Activated T-helper 1 cell treated with anti-CD3 and anti-CD28 coated beads, Interleukin-12 subunit alpha, Interleukin-12 subunit beta, Interleukin-2, Interleukin-4 antibody, amounts not matched to agents 30 ng/mL and 10 ng/mL and 1 ng/mL, durations not matched to agents 14 hours and 24 hours and 36 hours (primary cell): Measurements from ENCODE around the gene QSER1. TPM values are rescaled to one million over a fixed set of nuclear protein-coding genes. Genes with fewer than 3 reads are reported as not detected.
A peak's percentile ranks its signal among the peaks of the same experiment; 100 is the strongest.
"Not testable (repeated sequence)": the region's sequence is repeated elsewhere in the genome, so short reads cannot be mapped to it uniquely, and the experiment has no call there.

Source experiments
- DNase-seq: peaks from one replicate; pipeline ENCODE4 v3.0.0; 2021; ENCODE audit warnings: low spot score
- H3K27ac Mint-ChIP-seq: one replicate; pipeline ENCODE4 v1.8.0; 2021; ENCODE audit warnings: mild to moderate bottlenecking, mixed read lengths
- H3K27me3 Mint-ChIP-seq: one replicate; pipeline ENCODE4 v1.8.0; 2022; ENCODE audit warnings: mild to moderate bottlenecking, moderate library complexity, mixed read lengths; ENCODE audit not compliant: insufficient read depth
- H3K36me3 Mint-ChIP-seq: one replicate; pipeline ENCODE4 v1.8.0; 2021; ENCODE audit warnings: low read depth, mixed read lengths
- H3K4me1 Mint-ChIP-seq: one replicate; pipeline ENCODE4 v1.8.0; 2021; ENCODE audit warnings: low read depth, mixed read lengths
- H3K4me3 Mint-ChIP-seq: one replicate; pipeline ENCODE4 v1.8.0; 2021; ENCODE audit warnings: mild to moderate bottlenecking, moderate library complexity, mixed read lengths
- H3K9me3 Mint-ChIP-seq: one replicate; pipeline ENCODE4 v1.8.0; 2021; ENCODE audit warnings: mixed read lengths
- intact Hi-C: fragments of 100-400 bp; cut with micrococcal nuclease; formaldehyde crosslinking; loops from one replicate; pipeline ENCODE4 v1.15.1; 2024
- total RNA-seq: library from RNA; stranded (reverse); gene quantifications from 2 replicates; pipeline ENCODE4 v1.2.3, GENCODE V29; 2022

Gene QSER1
- total RNA-seq, result 15.1 and 17.6 TPM in 2 replicates

- peaks cover 31% of the 10 kb centered on the region for H3K4me1 Mint-ChIP-seq
- peaks cover 14% of the 10 kb centered on the region for H3K27me3 Mint-ChIP-seq
- H3K27ac Mint-ChIP-seq, result peak within 1 kb of the TSS; percentile 94
- DNase-seq, result peak; percentile 52
- no peaks in the 10 kb centered on the region for H3K9me3 Mint-ChIP-seq
- no peaks in the 10 kb centered on the region for H3K36me3 Mint-ChIP-seq
- intact Hi-C loops, result loop anchor here (1.0 to 10.0 kb wide), 11 partner anchors 64 to 1542 kb away; partner anchors contain the start of genes CAPRIN1, CAT, CSTF3 and EIF3M
- H3K4me3 Mint-ChIP-seq, result peak within 1 kb of the TSS; percentile 94
Measured at GRCh38 chr11:32892355-32893092, at the start of gene QSER1. Gene QSER1 (plus strand): TSS chr11:32892811. CDS start chr11:32893126, 315 bp downstream.

GRCh38 chr11:32843544-32843943, 49.1 kb upstream of the QSER1 start:
- H3K9me3 Mint-ChIP-seq, result no peaks in the 10 kb centered on the region
- intact Hi-C loops, result no loop called here
- H3K4me3 Mint-ChIP-seq, result no peak overlapping the region
- H3K27ac Mint-ChIP-seq, result no peak overlapping the region
- no peak for DNase-seq
- H3K27me3 Mint-ChIP-seq, result peaks cover 4% of the 10 kb centered on the region
- no peaks in the 10 kb centered on the region for H3K4me1 Mint-ChIP-seq
- H3K36me3 Mint-ChIP-seq, result no peaks in the 10 kb centered on the region

DNA sequence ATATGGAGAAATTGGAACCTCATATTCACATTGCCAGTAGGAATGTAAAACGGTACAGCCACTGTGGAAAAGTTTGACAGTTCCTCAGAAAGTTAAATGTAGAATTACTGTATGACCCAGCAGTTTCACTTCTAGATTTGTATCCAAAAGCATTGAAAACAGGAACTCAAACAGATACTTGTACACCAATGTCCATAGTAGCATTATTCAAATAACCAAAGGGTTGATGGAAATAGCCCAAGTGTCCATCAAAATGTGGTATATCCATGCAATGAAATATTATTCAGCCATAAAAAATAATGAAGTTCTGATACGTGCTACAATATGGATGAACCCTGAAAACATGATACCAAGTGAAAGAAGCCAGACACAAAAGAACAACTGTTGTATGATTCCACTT, 45.1 kb upstream of the QSER1 start:
- H3K27me3 Mint-ChIP-seq, result peaks cover 11% of the 10 kb centered on the region
- no peak for DNase-seq
- peaks cover 6% of the 10 kb centered on the region for H3K4me1 Mint-ChIP-seq
- H3K36me3 Mint-ChIP-seq, result no peaks in the 10 kb centered on the region
- H3K4me3 Mint-ChIP-seq, result no peak overlapping the region
- no peak overlapping the region for H3K27ac Mint-ChIP-seq
- no peaks in the 10 kb centered on the region for H3K9me3 Mint-ChIP-seq
- intact Hi-C loops, result no loop called here

- H3K4me3 Mint-ChIP-seq, result no peak overlapping the region
- peaks cover 7% of the 10 kb centered on the region for H3K4me1 Mint-ChIP-seq
- H3K27ac Mint-ChIP-seq, result no peak overlapping the region
- no peaks in the 10 kb centered on the region for H3K9me3 Mint-ChIP-seq
- no peaks in the 10 kb centered on the region for H3K36me3 Mint-ChIP-seq
- peaks cover 13% of the 10 kb centered on the region for H3K27me3 Mint-ChIP-seq
- no peak for DNase-seq
- intact Hi-C loops, result no loop called here
Measured at GRCh38 chr11:32849761-32850160, 42.9 kb upstream of the QSER1 start.

GRCh38 chr11:32851251-32851650, 41.4 kb upstream of the QSER1 start:
- H3K27me3 Mint-ChIP-seq, result peaks cover 13% of the 10 kb centered on the region
- H3K9me3 Mint-ChIP-seq, result no peaks in the 10 kb centered on the region
- H3K36me3 Mint-ChIP-seq, result no peaks in the 10 kb centered on the region
- intact Hi-C loops, result no loop called here
- H3K4me3 Mint-ChIP-seq, result no peak overlapping the region
- peaks cover 7% of the 10 kb centered on the region for H3K4me1 Mint-ChIP-seq
- DNase-seq, result no peak
- H3K27ac Mint-ChIP-seq, result no peak overlapping the region

- peaks cover 9% of the 10 kb centered on the region for H3K27me3 Mint-ChIP-seq
- H3K36me3 Mint-ChIP-seq, result no peaks in the 10 kb centered on the region
- no peak overlapping the region for H3K27ac Mint-ChIP-seq
Measured at GRCh38 chr11:32852207-32852606, 40.4 kb upstream of the QSER1 start.

DNA sequence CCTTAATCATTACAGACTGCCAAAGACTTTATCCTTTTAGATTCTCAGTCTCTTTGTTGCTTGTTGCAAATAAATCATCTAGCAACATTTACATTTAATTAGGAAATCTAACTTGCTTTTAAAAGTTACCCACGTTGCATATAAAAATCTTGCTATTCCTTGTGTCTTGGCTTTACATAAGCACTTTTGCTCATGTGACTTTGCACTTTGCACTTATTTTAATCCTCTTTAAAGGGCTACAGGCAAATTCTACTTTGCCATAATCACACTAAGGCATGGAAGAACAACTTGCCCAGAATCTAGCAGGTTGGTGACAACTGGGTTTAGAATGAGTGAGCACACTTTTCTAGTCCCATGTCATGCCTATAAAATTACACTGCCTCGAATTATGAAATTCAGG, 37.0 kb upstream of the QSER1 start:
- Mint-ChIP-seq H3K9me3 (no peaks in the 10 kb centered on the region), H3K27me3 (peaks cover 9% of the 10 kb centered on the region), H3K27ac (no peak overlapping the region), H3K4me3 (no peak overlapping the region), H3K4me1 (peaks cover 7% of the 10 kb centered on the region), H3K36me3 (no peaks in the 10 kb centered on the region)
- intact Hi-C loops, result no loop called here
- no peak for DNase-seq

More at GRCh38 chr11:32852207-32852606, 40.4 kb upstream of the QSER1 start:
- Mint-ChIP-seq H3K4me1 (peaks cover 7% of the 10 kb centered on the region), H3K9me3 (no peaks in the 10 kb centered on the region), H3K4me3 (no peak overlapping the region)
- intact Hi-C loops, result no loop called here
- no peak for DNase-seq

DNA sequence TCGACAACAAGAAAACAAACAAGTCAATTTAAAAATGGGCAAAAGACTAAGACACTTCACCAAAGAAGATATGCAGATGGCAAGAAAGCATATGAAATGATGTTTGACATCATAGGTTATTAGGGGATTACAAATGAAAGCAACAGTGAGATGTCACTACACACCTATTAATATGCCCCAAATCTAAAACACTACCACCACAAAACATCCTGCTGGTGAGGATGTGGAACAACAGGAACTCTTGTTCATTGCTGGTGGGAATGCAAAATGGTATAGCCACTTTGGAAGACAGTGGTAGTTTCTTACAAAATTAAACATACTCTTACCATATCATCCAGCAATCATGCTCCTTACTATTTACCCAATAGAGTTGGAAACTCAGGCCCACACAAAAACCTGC, 33.9 kb upstream of the QSER1 start:
- Mint-ChIP-seq H3K9me3 (no peaks in the 10 kb centered on the region), H3K27me3 (peaks cover 3% of the 10 kb centered on the region), H3K36me3 (no peaks in the 10 kb centered on the region), H3K27ac (no peak overlapping the region), H3K4me1 (no peaks in the 10 kb centered on the region), H3K4me3 (no peak overlapping the region)
- intact Hi-C loops, result no loop called here
- no peak for DNase-seq

DNA sequence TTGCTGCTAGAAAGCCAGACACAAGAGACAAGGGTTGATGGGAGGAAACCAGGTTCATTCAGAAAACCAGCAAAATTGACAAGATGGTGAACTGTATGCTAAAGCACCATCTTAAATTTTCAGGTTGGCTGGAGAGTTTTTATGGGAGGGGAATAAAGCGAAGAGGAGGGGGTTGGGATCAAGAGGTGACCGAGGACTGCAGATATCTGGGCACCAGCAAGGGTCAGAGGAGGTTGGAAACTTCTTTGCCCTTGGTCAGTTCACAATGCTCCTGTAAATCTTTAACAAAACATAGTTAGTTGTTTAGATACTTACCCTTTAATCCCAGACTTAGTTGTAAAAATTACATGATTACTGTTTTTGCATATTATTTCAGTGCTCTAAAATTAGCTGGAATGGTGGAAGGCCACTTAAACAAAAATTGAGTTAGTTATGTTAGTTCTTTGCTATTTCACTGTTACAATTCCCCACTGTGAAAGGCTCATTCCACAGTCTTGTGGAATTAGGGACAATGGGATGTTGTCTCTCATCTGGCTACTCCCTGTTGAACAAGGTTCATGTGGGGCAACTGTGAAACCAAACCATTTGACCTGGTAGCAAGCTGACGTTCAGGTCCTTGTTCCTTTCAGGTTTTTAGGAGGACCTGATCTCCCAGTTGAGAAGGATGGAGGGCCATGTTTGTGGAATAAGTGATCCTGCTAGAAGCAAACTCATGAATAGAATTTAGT, 30.6 kb upstream of the QSER1 start:
- no peaks in the 10 kb centered on the region for H3K9me3 Mint-ChIP-seq
- intact Hi-C loops, result no loop called here

GRCh38 chr11:32864555-32864954, 28.1 kb upstream of the QSER1 start:
- intact Hi-C loops, result no loop called here
- DNase-seq, result no peak
- no peak overlapping the region for H3K27ac Mint-ChIP-seq
- H3K4me1 Mint-ChIP-seq, result no peaks in the 10 kb centered on the region
- H3K9me3 Mint-ChIP-seq, result peaks cover 5% of the 10 kb centered on the region
- H3K36me3 Mint-ChIP-seq, result no peaks in the 10 kb centered on the region
- peaks cover 21% of the 10 kb centered on the region for H3K27me3 Mint-ChIP-seq
- H3K4me3 Mint-ChIP-seq, result no peak overlapping the region

More for the DNA sequence above, 30.6 kb upstream of the QSER1 start:
- Mint-ChIP-seq H3K4me1 (no peaks in the 10 kb centered on the region), H3K4me3 (no peak overlapping the region), H3K27ac (no peak overlapping the region), H3K27me3 (peaks cover 13% of the 10 kb centered on the region), H3K36me3 (no peaks in the 10 kb centered on the region)
- DNase-seq, result no peak

GRCh38 chr11:32868752-32869151, 23.9 kb upstream of the QSER1 start:
- H3K4me3 Mint-ChIP-seq, H3K4me1 Mint-ChIP-seq, H3K27ac Mint-ChIP-seq: not testable (repeated sequence)

DNA sequence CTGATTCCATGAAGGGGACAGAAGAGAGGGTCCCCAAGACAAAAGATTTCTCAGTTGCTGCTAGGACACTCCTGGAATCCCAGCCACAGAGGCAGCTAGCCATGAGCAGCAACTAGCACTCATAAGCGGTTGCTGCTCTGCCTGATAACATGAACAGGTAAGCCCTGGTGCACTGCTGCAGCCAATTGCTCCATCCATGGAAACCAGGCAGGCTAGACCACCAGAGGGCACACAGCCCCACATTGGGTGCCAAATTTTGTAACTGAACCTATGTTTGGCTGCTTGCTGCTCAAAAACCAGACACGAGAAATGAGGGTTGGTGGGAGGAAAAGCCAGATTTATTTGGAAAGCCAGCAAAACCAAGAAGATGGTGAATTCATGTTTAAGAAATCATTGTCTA, 21.9 kb upstream of the QSER1 start:
- peaks cover 18% of the 10 kb centered on the region for H3K27me3 Mint-ChIP-seq
- H3K4me3 Mint-ChIP-seq, result no peak overlapping the region
- H3K27ac Mint-ChIP-seq, result no peak overlapping the region
- no peak for DNase-seq
- H3K4me1 Mint-ChIP-seq, result no peaks in the 10 kb centered on the region
- intact Hi-C loops, result no loop called here
- no peaks in the 10 kb centered on the region for H3K36me3 Mint-ChIP-seq
- H3K9me3 Mint-ChIP-seq, result peaks cover 5% of the 10 kb centered on the region

More at GRCh38 chr11:32868752-32869151, 23.9 kb upstream of the QSER1 start:
- peaks cover 18% of the 10 kb centered on the region for H3K27me3 Mint-ChIP-seq
- H3K36me3 Mint-ChIP-seq, DNase-seq, intact Hi-C loops, H3K9me3 Mint-ChIP-seq: not testable (repeated sequence)

GRCh38 chr11:32874132-32874531, 18.5 kb upstream of the QSER1 start:
- Mint-ChIP-seq H3K4me1 (no peaks in the 10 kb centered on the region), H3K27ac (no peak overlapping the region)

More at GRCh38 chr11:32874132-32874531, 18.5 kb upstream of the QSER1 start:
- DNase-seq, result no peak
- intact Hi-C loops, result no loop called here
- H3K4me3 Mint-ChIP-seq, result no peak overlapping the region
- no peaks in the 10 kb centered on the region for H3K9me3 Mint-ChIP-seq
- H3K27me3 Mint-ChIP-seq, result peaks cover 5% of the 10 kb centered on the region
- H3K36me3 Mint-ChIP-seq, result no peaks in the 10 kb centered on the region
